ENCODE data around the gene TRIM59.

TRIM59 gene

GRCh38 chr3:160444411-160444810 is 5.2 kb downstream of the TRIM59 start:
- Histone ChIP-seq H3K4me3 (ENCODE audit: low read length in 2 of 2) (no peak overlapping the region), H3K9me3 (ENCODE audit: control insufficient read depth in 2 of 2, low read length in 2 of 2) (no peaks in the 10 kb centered on the region), H3K9ac (ENCODE audit: low read length in 2 of 2) (no peak overlapping the region), H3K27me3 (ENCODE audit: control insufficient read depth in 1 of 2, insufficient read depth in 2 of 2, low read length in 2 of 2) (peaks cover 0 to 1% of the 10 kb centered on the region in 2 donors), H3K36me3 (ENCODE audit: control insufficient read depth in 2 of 2, insufficient read depth in 2 of 2, low read length in 2 of 2) (no peaks in the 10 kb centered on the region), H3K4me1 (ENCODE audit: control insufficient read depth, insufficient read depth, low read length) (peaks cover 3% of the 10 kb centered on the region), H3K27ac (ENCODE audit: low read length) (no peak overlapping the region)

DNA sequence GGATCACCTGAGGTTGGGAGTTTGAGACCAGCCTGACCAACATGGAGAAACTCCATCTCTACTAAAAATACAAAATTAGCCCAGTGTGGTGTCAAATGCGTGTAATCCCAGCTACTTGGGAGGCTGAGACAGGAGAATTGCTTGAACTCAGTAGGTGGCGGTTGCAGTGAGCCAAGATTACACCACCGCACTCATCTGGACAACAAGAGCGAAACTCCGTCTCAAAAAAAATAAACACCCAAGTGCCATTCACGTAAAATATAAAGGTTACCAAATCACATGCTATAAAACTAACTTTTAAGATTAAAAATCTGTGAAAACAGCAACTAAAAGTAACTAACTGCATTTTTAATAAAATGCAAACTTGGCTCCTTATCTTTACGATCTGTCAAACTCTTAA is 8.9 kb downstream of the TRIM59 start:
- Histone ChIP-seq H3K4me3 (ENCODE audit: low read length in 2 of 2) (no peak overlapping the region), H3K9ac (ENCODE audit: low read length in 2 of 2) (no peak overlapping the region), H3K27me3 (ENCODE audit: control insufficient read depth in 1 of 2, insufficient read depth in 2 of 2, low read length in 2 of 2) (no peaks in the 10 kb centered on the region), H3K9me3 (ENCODE audit: control insufficient read depth in 2 of 2, low read length in 2 of 2) (no peaks in the 10 kb centered on the region), H3K27ac (ENCODE audit: low read length) (no peak overlapping the region), H3K4me1 (ENCODE audit: control insufficient read depth, insufficient read depth, low read length) (no peaks in the 10 kb centered on the region), H3K36me3 (ENCODE audit: control insufficient read depth in 2 of 2, insufficient read depth in 2 of 2, low read length in 2 of 2) (no peaks in the 10 kb centered on the region)

DNA sequence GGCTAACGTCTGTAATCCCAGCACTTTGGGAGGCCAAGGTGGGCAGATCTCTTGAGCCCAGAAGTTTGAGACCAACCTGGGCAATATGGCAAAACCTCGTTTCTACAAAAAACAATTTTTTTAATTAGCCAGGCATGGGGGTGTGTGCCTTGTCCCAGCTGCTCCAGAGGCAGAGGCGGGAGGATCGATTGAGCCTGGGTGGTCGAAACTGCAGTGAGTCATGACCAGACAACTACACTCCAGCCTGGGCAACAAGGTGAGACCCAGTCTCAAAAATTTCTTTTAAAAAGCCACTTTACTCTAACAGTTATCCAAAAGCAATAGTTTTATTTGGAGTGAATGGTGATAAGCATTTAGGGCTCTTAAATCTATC is 12.5 kb downstream of the TRIM59 start:
- H3K36me3 ChIP-seq (ENCODE audit: control insufficient read depth in 2 of 2, insufficient read depth in 2 of 2, low read length in 2 of 2): peaks cover 5 to 6% of the 10 kb centered on the region in 2 donors
- no peaks in the 10 kb centered on the region for H3K27me3 ChIP-seq (ENCODE audit: control insufficient read depth in 1 of 2, insufficient read depth in 2 of 2, low read length in 2 of 2)
- H3K27ac ChIP-seq (ENCODE audit: low read length): no peak overlapping the region
- H3K9ac ChIP-seq (ENCODE audit: low read length in 2 of 2): no peak overlapping the region
- H3K9me3 ChIP-seq (ENCODE audit: control insufficient read depth in 2 of 2, low read length in 2 of 2): no peaks in the 10 kb centered on the region
- H3K4me1 ChIP-seq (ENCODE audit: control insufficient read depth, insufficient read depth, low read length): no peaks in the 10 kb centered on the region
- H3K4me3 ChIP-seq (ENCODE audit: low read length in 2 of 2): no peak overlapping the region

DNA sequence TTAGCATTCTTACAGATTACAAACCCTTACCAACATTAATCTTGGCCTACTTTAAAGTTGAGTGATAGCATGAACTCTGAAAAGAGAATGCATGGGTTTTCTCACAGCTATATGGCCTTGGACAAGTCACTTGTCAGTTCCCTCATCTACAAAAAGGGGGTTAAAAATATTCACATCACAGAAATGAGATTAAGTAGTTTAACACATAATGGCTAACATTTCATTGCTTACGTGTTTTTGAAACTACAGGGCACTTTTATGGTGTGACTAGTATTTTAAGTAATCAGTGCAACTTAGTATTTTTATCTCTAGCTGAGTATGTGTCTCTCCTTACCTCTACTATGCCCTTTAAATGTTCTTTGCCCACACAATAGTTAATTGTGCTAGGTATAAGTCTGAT is 13.8 kb downstream of the TRIM59 start:
- Histone ChIP-seq H3K9ac (ENCODE audit: low read length in 2 of 2) (no peak overlapping the region), H3K9me3 (ENCODE audit: control insufficient read depth in 2 of 2, low read length in 2 of 2) (no peaks in the 10 kb centered on the region), H3K4me1 (ENCODE audit: control insufficient read depth, insufficient read depth, low read length) (no peaks in the 10 kb centered on the region), H3K27ac (ENCODE audit: low read length) (no peak overlapping the region), H3K4me3 (ENCODE audit: low read length in 2 of 2) (no peak overlapping the region), H3K27me3 (ENCODE audit: control insufficient read depth in 1 of 2, insufficient read depth in 2 of 2, low read length in 2 of 2) (no peaks in the 10 kb centered on the region), H3K36me3 (ENCODE audit: control insufficient read depth in 2 of 2, insufficient read depth in 2 of 2, low read length in 2 of 2) (peaks cover 6% of the 10 kb centered on the region in 2 donors)

DNA sequence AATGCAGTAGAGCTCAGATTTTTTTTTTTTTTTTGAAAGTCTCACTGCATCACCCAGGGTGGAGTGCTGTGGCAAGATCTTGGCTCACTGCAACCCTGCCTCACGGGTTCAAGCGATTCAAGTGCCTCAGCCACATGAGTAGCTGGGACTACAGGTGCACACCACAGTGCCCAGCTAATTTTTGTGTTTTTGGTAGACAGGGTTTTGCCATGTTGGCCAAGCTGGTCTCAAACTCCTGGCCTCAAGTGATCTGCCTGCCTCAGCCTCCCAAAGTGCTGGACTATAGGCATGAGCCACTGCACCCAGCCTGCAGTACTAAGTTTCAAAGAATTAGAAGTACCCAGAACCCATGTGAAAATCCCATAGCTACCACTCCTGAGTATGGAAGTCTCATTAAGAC is 14.5 kb downstream of the TRIM59 start:
- no peaks in the 10 kb centered on the region for H3K4me1 ChIP-seq (ENCODE audit: control insufficient read depth, insufficient read depth, low read length)
- no peak overlapping the region for H3K27ac ChIP-seq (ENCODE audit: low read length)
- H3K27me3 ChIP-seq (ENCODE audit: control insufficient read depth in 1 of 2, insufficient read depth in 2 of 2, low read length in 2 of 2): no peaks in the 10 kb centered on the region
- H3K36me3 ChIP-seq (ENCODE audit: control insufficient read depth in 2 of 2, insufficient read depth in 2 of 2, low read length in 2 of 2): peaks cover 8 to 10% of the 10 kb centered on the region in 2 donors
- H3K4me3 ChIP-seq (ENCODE audit: low read length in 2 of 2): no peak overlapping the region
- H3K9me3 ChIP-seq (ENCODE audit: control insufficient read depth in 2 of 2, low read length in 2 of 2): no peaks in the 10 kb centered on the region
- H3K9ac ChIP-seq (ENCODE audit: low read length in 2 of 2): no peak overlapping the region

DNA sequence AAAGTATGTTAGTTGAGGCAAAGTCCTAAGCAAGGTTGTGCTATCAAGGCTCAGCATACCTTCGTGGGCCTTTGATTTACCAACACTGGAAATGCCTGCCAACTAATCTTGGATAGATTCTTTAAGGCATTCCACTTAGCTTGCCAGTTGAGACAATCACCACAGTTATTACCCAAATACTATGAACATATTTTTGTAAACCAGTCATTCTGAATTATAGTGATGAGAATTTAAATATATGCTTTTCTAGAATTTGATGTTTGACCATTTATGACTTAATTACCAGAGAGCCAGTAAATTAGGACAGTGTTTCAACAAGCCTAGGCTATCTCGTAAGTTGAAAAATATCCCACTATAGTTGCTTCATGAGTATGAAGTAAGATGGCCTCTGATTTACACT is 15.5 kb downstream of the TRIM59 start:
- Histone ChIP-seq H3K27ac (ENCODE audit: low read length) (no peak overlapping the region), H3K36me3 (ENCODE audit: control insufficient read depth in 2 of 2, insufficient read depth in 2 of 2, low read length in 2 of 2) (peaks cover 9 to 10% of the 10 kb centered on the region in 2 donors)

GRCh38 chr3:160427832-160428424 is 21.7 kb downstream of the TRIM59 start:
- Histone ChIP-seq H3K27ac (ENCODE audit: low read length) (no peak overlapping the region), H3K4me3 (ENCODE audit: low read length in 2 of 2) (no peak overlapping the region), H3K9ac (ENCODE audit: low read length in 2 of 2) (no peak overlapping the region), H3K36me3 (ENCODE audit: control insufficient read depth in 2 of 2, insufficient read depth in 2 of 2, low read length in 2 of 2) (peaks cover 12 to 28% of the 10 kb centered on the region in 2 donors), H3K4me1 (ENCODE audit: control insufficient read depth, insufficient read depth, low read length) (no peaks in the 10 kb centered on the region), H3K27me3 (ENCODE audit: control insufficient read depth in 1 of 2, insufficient read depth in 2 of 2, low read length in 2 of 2) (no peaks in the 10 kb centered on the region), H3K9me3 (ENCODE audit: control insufficient read depth in 2 of 2, low read length in 2 of 2) (no peaks in the 10 kb centered on the region)

More for the DNA sequence above, 15.5 kb downstream of the TRIM59 start:
- Histone ChIP-seq H3K27me3 (ENCODE audit: control insufficient read depth in 1 of 2, insufficient read depth in 2 of 2, low read length in 2 of 2) (no peaks in the 10 kb centered on the region), H3K4me3 (ENCODE audit: low read length in 2 of 2) (no peak overlapping the region), H3K9me3 (ENCODE audit: control insufficient read depth in 2 of 2, low read length in 2 of 2) (no peaks in the 10 kb centered on the region), H3K9ac (ENCODE audit: low read length in 2 of 2) (no peak overlapping the region), H3K4me1 (ENCODE audit: control insufficient read depth, insufficient read depth, low read length) (no peaks in the 10 kb centered on the region)

- Histone ChIP-seq H3K27me3 (ENCODE audit: control insufficient read depth in 1 of 2, insufficient read depth in 2 of 2, low read length in 2 of 2) (no peaks in the 10 kb centered on the region), H3K4me1 (ENCODE audit: control insufficient read depth, insufficient read depth, low read length) (no peaks in the 10 kb centered on the region), H3K9me3 (ENCODE audit: control insufficient read depth in 2 of 2, low read length in 2 of 2) (no peaks in the 10 kb centered on the region), H3K9ac (ENCODE audit: low read length in 2 of 2) (no peak overlapping the region), H3K4me3 (ENCODE audit: low read length in 2 of 2) (no peak overlapping the region), H3K27ac (ENCODE audit: low read length) (no peak overlapping the region), H3K36me3 (ENCODE audit: control insufficient read depth in 2 of 2, insufficient read depth in 2 of 2, low read length in 2 of 2) (peaks cover 4 to 13% of the 10 kb centered on the region in 2 donors)
Observed at GRCh38 chr3:160417311-160417710, 32.3 kb downstream of the TRIM59 start.

- H3K4me1 ChIP-seq (ENCODE audit: control insufficient read depth, insufficient read depth, low read length): no peaks in the 10 kb centered on the region
- no peak overlapping the region for H3K27ac ChIP-seq (ENCODE audit: low read length)
- peaks cover 0 to 11% of the 10 kb centered on the region in 2 donors for H3K36me3 ChIP-seq (ENCODE audit: control insufficient read depth in 2 of 2, insufficient read depth in 2 of 2, low read length in 2 of 2)
- H3K9ac ChIP-seq (ENCODE audit: low read length in 2 of 2): no peak overlapping the region
- H3K4me3 ChIP-seq (ENCODE audit: low read length in 2 of 2): no peak overlapping the region
- no peaks in the 10 kb centered on the region for H3K9me3 ChIP-seq (ENCODE audit: control insufficient read depth in 2 of 2, low read length in 2 of 2)
- no peaks in the 10 kb centered on the region for H3K27me3 ChIP-seq (ENCODE audit: control insufficient read depth in 1 of 2, insufficient read depth in 2 of 2, low read length in 2 of 2)
Observed at GRCh38 chr3:160413613-160414248, 35.9 kb downstream of the TRIM59 start.

DNA sequence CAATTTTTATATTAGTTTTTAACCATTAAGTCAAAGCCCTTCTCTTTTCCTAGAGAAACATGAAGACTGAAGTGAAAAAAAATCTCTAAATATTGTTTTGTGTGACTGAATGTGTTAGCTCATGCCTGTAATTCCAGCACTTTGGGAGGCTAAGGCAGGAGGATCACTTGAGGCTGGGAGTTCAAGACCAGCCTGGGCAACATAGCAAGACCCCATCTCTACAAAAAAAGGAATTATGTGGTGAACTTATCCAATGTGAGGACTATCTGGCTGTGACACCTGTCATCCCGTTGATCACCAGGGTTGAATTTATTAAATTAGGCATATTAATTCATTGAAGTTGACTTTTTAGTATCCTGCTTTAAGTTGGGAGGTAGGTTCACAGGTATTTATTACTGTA is 37.1 kb downstream of the TRIM59 start:
- H3K4me3 ChIP-seq (ENCODE audit: low read length in 2 of 2): no peak overlapping the region
- no peak overlapping the region for H3K9ac ChIP-seq (ENCODE audit: low read length in 2 of 2)
- H3K36me3 ChIP-seq (ENCODE audit: control insufficient read depth in 2 of 2, insufficient read depth in 2 of 2, low read length in 2 of 2): peaks cover 0 to 11% of the 10 kb centered on the region in 2 donors
- H3K4me1 ChIP-seq (ENCODE audit: control insufficient read depth, insufficient read depth, low read length): no peaks in the 10 kb centered on the region
- H3K9me3 ChIP-seq (ENCODE audit: control insufficient read depth in 2 of 2, low read length in 2 of 2): no peaks in the 10 kb centered on the region
- no peaks in the 10 kb centered on the region for H3K27me3 ChIP-seq (ENCODE audit: control insufficient read depth in 1 of 2, insufficient read depth in 2 of 2, low read length in 2 of 2)
- H3K27ac ChIP-seq (ENCODE audit: low read length): no peak overlapping the region

DNA sequence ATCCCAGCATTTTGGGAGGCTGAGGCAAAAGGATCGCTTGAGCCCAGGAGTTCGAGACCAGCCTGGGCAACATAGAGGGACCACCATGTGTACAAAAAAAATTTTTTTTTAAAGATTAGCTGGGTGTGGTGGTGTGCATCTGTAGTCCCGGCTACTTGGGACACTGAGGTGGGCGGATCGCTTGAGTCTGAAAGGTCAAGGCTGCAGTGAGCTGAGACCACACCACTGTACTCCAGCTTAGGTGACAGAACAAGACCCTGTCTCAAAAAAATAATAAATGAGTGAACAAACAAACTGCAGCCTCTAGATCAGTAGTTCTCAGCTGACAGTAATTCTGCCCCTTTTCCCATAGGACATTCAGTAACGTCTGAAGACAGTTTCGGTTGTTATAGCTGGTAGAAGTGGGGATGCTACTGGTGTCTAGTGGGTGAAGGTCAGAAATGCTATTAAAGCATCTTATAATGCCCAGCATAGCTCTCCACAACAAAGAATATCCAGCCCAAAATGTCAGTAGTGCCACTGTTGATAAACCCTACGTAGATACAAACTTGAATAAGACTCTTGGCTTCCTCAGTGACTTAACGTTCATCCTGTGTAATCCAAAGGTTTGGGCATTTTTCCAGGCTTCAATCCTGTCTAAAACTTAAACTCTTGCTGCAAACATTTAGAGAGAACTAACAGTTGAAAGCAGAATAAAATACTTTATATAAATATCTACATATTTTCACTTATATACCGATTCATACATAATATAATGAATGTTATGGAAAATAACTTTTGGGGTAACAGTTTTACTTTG is 39.6 kb downstream of the TRIM59 start:
- no peak overlapping the region for H3K4me3 ChIP-seq (ENCODE audit: low read length in 2 of 2)
- no peak overlapping the region for H3K9ac ChIP-seq (ENCODE audit: low read length in 2 of 2)
- peaks cover 0 to 8% of the 10 kb centered on the region in 2 donors for H3K36me3 ChIP-seq (ENCODE audit: control insufficient read depth in 2 of 2, insufficient read depth in 2 of 2, low read length in 2 of 2)
- H3K9me3 ChIP-seq (ENCODE audit: control insufficient read depth in 2 of 2, low read length in 2 of 2): no peaks in the 10 kb centered on the region
- H3K4me1 ChIP-seq (ENCODE audit: control insufficient read depth, insufficient read depth, low read length): no peaks in the 10 kb centered on the region
- no peak overlapping the region for H3K27ac ChIP-seq (ENCODE audit: low read length)
- H3K27me3 ChIP-seq (ENCODE audit: control insufficient read depth in 1 of 2, insufficient read depth in 2 of 2, low read length in 2 of 2): no peaks in the 10 kb centered on the region

Measured in stomach smooth muscle (tissue), 2 donors.